ENCODE results near the gene BAG3.

The BAG3 gene

GRCh38 chr10:119667562-119668328 lies 16.6 kb downstream of the BAG3 start:
- DNase-seq (ENCODE audit: low spot score) = peak; percentile 97

- DNase-seq (ENCODE audit: low spot score) = no peak
Measured at GRCh38 chr10:119668461-119668860, 17.3 kb downstream of the BAG3 start.

DNA sequence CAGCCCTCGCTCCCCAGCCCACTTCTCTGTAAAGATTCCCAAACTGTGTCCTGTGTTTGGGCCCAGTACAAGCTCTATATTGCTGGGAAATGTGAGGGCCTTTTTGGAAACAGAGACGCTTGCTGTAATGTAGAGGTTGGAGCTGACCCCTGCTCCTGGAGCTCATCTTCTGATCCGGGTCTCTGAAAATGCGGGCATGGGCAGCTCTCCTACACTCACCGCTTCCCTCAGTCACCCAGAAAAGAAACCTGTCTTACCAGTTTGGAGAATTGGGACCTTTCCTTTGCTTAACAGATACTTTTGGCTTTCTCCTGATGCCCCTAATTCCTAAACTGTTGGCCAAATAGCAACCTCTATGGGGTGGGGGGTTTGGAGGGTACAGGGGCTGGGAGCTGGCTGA lies 18.2 kb downstream of the BAG3 start:
- DNase-seq (ENCODE audit: low spot score) = no peak

DNA sequence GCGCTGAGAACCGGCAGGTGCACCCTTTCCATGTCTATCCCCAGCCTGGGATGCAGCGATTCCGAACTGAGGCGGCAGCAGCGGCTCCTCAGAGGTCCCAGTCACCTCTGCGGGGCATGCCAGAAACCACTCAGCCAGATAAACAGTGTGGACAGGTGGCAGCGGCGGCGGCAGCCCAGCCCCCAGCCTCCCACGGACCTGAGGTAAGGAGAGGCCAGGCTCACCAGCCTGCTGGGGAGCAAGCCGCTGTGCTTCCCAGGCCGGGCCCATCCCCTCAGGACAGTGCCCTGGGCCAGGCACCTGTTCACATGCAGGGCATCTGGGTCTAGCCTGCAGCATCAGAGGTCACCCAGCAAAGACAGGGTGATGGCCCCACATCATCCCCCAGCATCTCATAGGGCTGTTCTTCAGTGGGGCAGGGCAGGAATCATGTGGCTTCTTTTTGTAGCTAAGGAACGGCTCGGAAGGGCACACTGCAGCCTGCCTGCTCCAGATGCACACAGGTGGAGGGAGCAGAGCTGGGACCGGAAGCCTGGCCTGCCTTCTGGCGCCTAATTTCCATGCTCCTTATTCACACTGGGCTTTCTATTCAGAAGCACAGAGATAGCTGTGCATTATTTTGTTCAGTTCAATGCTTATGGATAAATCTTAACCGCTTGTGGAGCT lies 18.9 kb downstream of the BAG3 start:
- DNase-seq (ENCODE audit: low spot score) = no peak

- peak; percentile 29 for DNase-seq (ENCODE audit: low spot score)
Measured at GRCh38 chr10:119670717-119671116, 19.5 kb downstream of the BAG3 start.

DNA sequence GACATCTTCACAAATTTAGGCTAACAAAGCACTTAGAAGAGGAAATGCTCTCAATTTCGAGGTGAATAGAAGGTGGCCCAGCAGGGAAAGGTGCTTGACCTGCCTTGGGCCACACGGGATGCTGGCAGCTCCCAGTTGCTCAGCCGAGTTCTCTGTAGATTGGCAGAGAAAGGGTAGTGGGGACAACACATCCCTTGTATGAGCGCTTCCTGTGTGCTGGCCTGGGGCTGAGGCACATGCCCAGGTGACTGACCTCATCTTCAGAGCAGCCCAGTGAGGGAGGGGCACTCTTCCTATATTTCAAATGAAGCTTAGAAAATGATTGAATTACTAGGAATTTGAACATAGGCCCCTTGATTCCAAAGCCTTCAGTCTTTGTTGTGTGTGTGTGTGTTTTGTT lies 20.2 kb downstream of the BAG3 start:
- DNase-seq (ENCODE audit: low spot score) = no peak

GRCh38 chr10:119672291-119672690 lies 21.1 kb downstream of the BAG3 start:
- no peak for DNase-seq (ENCODE audit: low spot score)

DNA sequence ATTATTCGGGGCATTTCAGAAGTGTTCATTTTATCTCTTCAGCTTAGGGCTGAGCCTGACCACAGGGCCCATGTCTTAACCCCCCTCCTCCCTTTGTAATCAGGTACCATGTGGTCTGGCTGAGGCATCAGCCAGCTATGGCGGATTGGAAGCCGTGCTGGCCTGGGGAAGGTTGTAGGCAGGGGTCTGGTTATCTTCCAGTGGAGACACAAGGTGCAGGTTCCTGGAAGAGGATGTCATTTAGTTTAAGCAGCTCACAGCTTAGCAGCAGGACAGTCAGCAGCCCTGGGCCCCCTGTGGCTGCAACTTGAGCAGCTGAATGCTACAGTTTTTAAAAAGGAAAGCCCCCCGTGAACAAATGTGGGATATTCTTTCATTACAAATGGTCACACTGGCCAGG lies 22.1 kb downstream of the BAG3 start:
- no peak for DNase-seq (ENCODE audit: low spot score)

DNA sequence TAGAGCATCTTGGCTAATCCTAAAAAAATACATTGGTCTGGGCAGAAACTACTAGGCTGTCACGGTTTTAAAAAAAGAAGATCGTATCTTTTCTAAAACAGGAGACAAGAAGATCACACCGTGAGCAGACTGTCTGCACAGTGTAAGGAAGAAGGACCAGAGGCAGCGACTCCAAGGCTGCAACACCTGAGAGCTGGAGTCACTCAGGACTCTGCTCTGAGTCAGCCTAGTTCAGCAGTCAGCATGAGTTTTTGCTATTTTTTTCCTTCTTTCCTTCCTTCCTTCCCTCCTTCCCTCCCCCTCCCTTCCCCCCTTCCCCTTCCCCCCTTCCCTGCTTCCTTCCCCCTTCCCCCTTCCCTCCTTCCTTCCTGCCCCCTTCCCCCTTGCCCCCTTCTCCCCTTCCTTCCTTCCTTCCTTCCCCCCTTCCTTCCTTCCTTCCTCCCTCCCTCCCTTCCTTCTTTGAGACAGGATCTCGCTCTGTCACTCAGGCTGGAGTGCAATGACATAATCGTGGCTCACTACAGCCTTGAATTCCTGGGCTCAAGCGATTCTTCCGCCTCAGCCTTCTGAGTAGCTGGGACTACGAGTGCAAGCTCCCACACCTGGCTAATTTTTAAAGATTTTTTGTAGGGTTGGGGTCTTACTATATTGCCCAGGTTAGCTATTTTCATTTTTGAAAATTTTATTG lies 24.4 kb downstream of the BAG3 start:
- DNase-seq (ENCODE audit: low spot score) = no peak

DNA sequence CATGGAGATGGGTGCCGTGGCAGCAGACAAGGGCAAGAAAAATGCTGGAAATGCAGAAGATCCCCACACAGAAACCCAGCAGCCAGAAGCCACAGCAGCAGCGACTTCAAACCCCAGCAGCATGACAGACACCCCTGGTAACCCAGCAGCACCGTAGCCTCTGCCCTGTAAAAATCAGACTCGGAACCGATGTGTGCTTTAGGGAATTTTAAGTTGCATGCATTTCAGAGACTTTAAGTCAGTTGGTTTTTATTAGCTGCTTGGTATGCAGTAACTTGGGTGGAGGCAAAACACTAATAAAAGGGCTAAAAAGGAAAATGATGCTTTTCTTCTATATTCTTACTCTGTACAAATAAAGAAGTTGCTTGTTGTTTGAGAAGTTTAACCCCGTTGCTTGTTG lies 25.9 kb downstream of the BAG3 start:
- no peak for DNase-seq (ENCODE audit: low spot score)

- peak; percentile 24 for DNase-seq (ENCODE audit: low spot score)
Measured at GRCh38 chr10:119677904-119678755, 26.9 kb downstream of the BAG3 start.

DNA sequence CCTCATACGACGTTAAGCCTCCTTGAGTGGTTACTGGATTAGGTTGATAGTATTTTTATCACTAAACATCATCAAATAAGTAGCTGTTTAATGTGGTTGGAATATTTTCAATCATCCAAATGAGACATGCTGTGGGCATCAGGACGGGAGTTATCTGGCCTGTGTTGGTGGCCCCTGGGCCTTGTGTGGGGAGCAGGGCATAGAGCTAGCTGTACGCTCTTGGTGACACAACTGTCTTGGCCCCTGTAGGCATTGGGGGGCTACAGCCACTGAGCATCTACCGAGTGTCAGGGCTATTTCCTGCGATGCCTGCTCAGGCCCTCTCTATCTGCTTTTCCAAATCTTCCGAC lies 28.3 kb downstream of the BAG3 start:
- no peak for DNase-seq (ENCODE audit: low spot score)

- DNase-seq (ENCODE audit: low spot score) = peak; percentile 67
Measured at GRCh38 chr10:119680050-119680449, 28.9 kb downstream of the BAG3 start.

GRCh38 chr10:119680650-119681081 lies 29.5 kb downstream of the BAG3 start:
- DNase-seq (ENCODE audit: low spot score) = no peak

DNA sequence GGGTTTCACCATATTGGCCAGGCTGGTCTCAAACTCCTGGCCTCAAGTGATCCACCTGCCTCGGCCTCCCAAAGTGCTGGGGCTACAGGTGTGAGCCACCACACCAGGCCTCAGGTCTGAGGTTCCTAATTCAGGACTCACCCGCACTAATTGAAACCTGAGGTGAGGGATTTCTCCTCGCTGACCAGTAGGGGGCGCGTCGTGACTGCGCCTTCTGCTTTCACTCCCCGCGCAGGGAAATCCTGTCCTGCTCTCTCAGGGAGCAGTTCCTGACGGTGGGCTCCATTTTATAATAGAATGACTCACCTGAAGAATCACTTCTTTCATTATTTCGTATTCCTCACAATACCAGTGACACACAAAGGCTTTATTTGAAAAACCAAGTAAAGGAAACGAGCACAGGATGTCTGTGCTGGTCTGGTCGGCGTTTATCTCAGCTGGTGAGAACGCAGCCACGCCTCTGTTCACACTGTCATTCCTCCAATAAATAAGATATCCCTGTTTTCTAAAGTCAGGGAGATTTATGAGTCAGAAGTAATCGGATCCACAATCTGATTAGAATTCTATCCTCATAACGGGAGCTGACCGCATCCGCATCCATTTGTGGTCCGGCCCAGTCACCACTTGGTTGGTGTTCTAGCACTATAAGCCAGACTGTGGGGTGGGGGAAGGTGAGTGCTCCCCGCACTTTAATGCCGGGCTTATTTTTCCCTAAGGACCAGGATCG lies 35.4 kb downstream of the BAG3 start:
- peak; percentile 88 for DNase-seq (ENCODE audit: low spot score)

DNA sequence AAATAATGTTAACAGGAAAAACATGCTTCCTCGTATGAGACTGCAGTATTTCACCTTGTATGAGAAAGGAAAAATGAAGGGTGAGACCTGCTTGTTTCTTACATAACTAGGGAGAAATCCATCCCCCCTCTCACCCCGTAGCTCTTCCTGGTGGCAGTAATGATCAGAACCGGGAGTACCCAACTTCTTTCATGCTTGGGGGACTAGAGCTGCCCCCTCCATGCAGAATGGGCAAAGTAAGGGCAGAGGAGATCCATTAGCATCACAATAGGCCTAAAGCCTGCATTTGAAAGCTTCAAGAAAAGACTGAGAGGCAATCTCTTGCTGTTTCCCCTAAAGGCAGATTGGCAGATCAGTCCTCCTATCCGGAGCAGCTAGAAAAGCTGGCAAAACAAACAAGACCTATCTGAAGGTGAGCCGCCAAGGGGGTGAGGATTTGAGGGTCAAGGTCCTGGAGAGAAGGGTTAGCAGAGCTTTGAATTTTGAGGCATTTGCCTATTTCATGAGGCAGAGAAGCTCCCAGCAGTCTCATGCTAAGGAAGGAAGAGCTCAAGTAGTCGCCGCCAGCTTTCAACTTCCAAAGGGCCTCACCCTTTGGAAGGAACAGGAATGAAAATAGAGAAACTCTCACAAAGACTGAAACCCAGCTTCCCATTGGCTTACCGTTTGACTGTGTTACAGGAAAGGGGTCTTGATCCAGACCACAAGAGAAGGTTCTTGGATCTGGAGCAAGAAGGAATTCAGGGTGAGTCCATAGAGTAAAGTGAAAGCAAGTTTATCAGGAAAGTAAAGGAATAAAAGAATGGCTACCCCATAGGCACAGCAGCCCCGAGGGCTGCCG lies 36.2 kb downstream of the BAG3 start:
- no peak for DNase-seq (ENCODE audit: low spot score)

DNA sequence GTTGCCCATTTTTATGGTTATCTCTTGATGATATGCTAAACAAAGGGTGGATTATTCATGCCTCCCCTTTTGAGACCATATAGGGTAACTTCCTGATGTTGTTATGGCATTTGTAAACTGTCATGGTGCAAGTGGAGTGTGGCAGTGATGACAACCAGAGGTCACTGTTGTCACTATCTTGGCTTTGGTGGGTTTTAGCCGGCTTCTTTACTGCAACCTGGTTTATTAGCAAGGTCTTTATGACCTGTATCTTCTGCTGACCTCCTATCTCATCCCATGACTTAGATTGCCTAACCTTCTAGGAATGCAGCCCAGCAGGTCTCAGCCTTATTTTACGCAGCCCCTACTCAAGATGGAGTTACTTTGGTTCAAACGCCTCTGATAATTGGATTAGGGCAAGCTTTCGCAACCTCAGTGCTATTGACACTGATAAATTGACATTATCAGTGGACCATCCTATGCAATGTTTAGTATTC lies 36.9 kb downstream of the BAG3 start:
- DNase-seq (ENCODE audit: low spot score) = no peak

DNA sequence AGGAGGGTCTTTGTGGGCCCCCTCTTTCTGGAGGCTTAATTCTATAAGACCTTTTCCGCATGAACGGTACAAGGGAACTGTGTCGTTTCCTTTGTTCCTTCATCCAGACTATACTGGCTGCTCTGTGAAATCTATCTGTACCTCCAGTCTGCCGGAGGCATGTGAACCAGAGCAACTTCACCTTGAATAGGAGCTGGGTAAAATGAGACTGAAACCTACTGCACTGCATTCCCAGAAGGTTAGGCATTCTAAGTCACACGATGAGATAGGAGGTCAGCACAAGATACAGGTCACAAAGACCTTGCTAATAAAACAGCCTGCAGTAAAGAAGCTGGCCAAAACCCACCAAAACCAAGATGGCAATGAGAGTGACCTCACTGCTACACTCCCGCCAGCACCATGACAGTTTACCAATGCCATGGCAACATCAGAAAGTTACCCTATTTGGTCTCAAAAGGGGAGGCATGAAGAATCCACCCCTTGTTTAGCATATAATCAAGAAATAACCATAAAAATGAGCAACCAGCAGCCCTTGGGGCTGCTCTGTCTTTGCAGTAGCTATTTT lies 37.9 kb downstream of the BAG3 start:
- DNase-seq (ENCODE audit: low spot score) = no peak

- DNase-seq (ENCODE audit: low spot score) = no peak
Measured at GRCh38 chr10:119691726-119692125, 40.5 kb downstream of the BAG3 start.

- DNase-seq (ENCODE audit: low spot score) = no peak
Measured at GRCh38 chr10:119693262-119693957, 42.2 kb downstream of the BAG3 start.

All from AG08395 (cell line).